ENCODE results near the gene GYG1.

Gene GYG1

DNA sequence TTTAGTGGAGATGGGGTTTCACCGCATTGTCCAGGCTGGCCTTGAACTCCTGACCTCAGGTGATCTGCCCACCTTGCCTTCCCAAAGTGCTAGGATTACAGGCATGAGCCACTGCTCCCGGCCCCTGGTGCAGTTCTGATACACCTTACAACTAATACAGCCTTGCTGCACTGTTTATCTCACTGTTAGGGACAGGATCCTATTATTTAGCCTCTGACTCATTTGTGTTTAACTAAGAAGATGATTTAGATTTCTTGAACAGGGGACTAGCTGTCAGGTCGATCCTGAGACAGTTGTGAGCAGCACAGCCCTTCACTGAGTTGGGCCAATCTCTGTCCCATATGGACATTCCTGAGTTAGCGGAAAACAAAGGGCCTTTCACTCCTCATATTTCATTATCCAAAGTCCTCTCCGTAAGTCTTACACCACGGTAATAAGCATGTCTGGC is 19.2 kb downstream of the GYG1 start:
- TF ChIP-seq ZNF274 (IDR thresholded peaks at IDR 0.05; ENCODE audit: low read depth, low read length) (no peak), YY1 (IDR thresholded peaks at IDR 0.05; ENCODE audit: insufficient read depth, insufficient read length) (no peak), SUZ12 (IDR thresholded peaks at IDR 0.05; ENCODE audit: extremely low read depth, insufficient read depth, insufficient read length) (no peak)
- no peak overlapping the region for H3K4me3 ChIP-seq (ENCODE audit: insufficient read length, low read depth)
- no peaks in the 10 kb centered on the region for H3K9me3 ChIP-seq (ENCODE audit: insufficient read depth, low read length)
- H3K27me3 ChIP-seq (ENCODE audit: insufficient read depth, insufficient read length): no peaks in the 10 kb centered on the region
- H3K36me3 ChIP-seq (ENCODE audit: insufficient read depth, insufficient read length, low read length): peaks cover 51% of the 10 kb centered on the region
- H3K4me1 ChIP-seq (ENCODE audit: insufficient read depth, insufficient read length): no peaks in the 10 kb centered on the region
- DNase-seq (ENCODE audit: low read depth, low spot score): no peak
- H3K9ac ChIP-seq (ENCODE audit: insufficient read length, low read depth): no peak overlapping the region

DNA sequence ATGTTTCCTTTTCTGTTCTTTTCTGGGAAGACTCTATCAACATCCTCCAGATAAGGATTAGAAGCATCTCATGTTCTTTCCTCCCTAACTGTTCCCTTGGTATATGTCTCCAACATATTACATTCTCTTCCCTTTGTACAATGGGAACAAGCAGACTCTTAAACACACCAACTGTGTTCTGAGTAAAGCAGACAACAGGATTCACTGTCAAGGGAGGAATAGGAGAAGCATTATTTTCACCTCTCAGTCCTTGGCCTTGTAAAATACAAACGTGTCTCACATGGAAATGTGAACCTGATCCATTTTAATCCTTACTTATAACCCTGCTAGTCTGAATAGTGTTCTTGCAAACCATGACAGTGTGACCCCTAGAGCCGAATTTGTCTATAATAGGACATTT is 19.6 kb downstream of the GYG1 start:
- Histone ChIP-seq H3K9ac (ENCODE audit: insufficient read length, low read depth) (no peak overlapping the region), H3K27me3 (ENCODE audit: insufficient read depth, insufficient read length) (no peaks in the 10 kb centered on the region), H3K36me3 (ENCODE audit: insufficient read depth, insufficient read length, low read length) (peaks cover 51% of the 10 kb centered on the region), H3K4me1 (ENCODE audit: insufficient read depth, insufficient read length) (no peaks in the 10 kb centered on the region), H3K4me3 (ENCODE audit: insufficient read length, low read depth) (no peak overlapping the region), H3K9me3 (ENCODE audit: insufficient read depth, low read length) (no peaks in the 10 kb centered on the region)
- no peak for DNase-seq (ENCODE audit: low read depth, low spot score)
- TF ChIP-seq YY1 (IDR thresholded peaks at IDR 0.05; ENCODE audit: insufficient read depth, insufficient read length) (no peak), ZNF274 (IDR thresholded peaks at IDR 0.05; ENCODE audit: low read depth, low read length) (no peak), SUZ12 (IDR thresholded peaks at IDR 0.05; ENCODE audit: extremely low read depth, insufficient read depth, insufficient read length) (no peak)

- Histone ChIP-seq H3K9me3 (ENCODE audit: insufficient read depth, low read length) (no peaks in the 10 kb centered on the region), H3K4me3 (ENCODE audit: insufficient read length, low read depth) (no peak overlapping the region), H3K36me3 (ENCODE audit: insufficient read depth, insufficient read length, low read length) (peaks cover 54% of the 10 kb centered on the region), H3K9ac (ENCODE audit: insufficient read length, low read depth) (no peak overlapping the region), H3K4me1 (ENCODE audit: insufficient read depth, insufficient read length) (no peaks in the 10 kb centered on the region), H3K27me3 (ENCODE audit: insufficient read depth, insufficient read length) (no peaks in the 10 kb centered on the region)
- TF ChIP-seq SUZ12 (IDR thresholded peaks at IDR 0.05; ENCODE audit: extremely low read depth, insufficient read depth, insufficient read length) (no peak), ZNF274 (IDR thresholded peaks at IDR 0.05; ENCODE audit: low read depth, low read length) (no peak), YY1 (IDR thresholded peaks at IDR 0.05; ENCODE audit: insufficient read depth, insufficient read length) (no peak)
- DNase-seq (ENCODE audit: low read depth, low spot score): no peak
Observed at GRCh38 chr3:149011676-149012075, 20.3 kb downstream of the GYG1 start.

DNA sequence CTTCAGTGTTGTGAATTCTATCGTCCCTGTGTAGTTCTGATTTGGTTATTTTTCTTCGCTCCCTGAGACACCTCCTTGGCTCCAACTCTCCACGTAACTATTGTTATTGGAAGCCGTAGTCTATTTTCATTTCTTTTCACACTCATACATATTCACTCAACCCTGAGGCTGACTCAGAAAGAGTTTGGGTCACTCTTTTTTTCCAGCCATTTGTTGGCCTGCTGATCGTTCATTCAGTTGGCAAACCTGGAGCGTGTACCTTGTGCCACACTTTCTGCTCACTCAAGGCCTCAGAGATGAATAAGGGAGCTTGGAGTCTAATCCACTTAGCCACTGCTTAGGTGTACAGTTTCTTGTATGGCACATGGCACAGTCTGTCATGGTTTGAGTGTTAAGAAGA is 22.4 kb downstream of the GYG1 start:
- H3K9me3 ChIP-seq (ENCODE audit: insufficient read depth, low read length): no peaks in the 10 kb centered on the region
- no peak overlapping the region for H3K9ac ChIP-seq (ENCODE audit: insufficient read length, low read depth)
- no peak overlapping the region for H3K4me3 ChIP-seq (ENCODE audit: insufficient read length, low read depth)
- DNase-seq (ENCODE audit: low read depth, low spot score): no peak
- H3K27me3 ChIP-seq (ENCODE audit: insufficient read depth, insufficient read length): no peaks in the 10 kb centered on the region
- TF ChIP-seq YY1 (IDR thresholded peaks at IDR 0.05; ENCODE audit: insufficient read depth, insufficient read length): no peak
- no peak for TF ChIP-seq SUZ12 (IDR thresholded peaks at IDR 0.05; ENCODE audit: extremely low read depth, insufficient read depth, insufficient read length)
- TF ChIP-seq ZNF274 (IDR thresholded peaks at IDR 0.05; ENCODE audit: low read depth, low read length): no peak
- peaks cover 42% of the 10 kb centered on the region for H3K36me3 ChIP-seq (ENCODE audit: insufficient read depth, insufficient read length, low read length)
- H3K4me1 ChIP-seq (ENCODE audit: insufficient read depth, insufficient read length): no peaks in the 10 kb centered on the region

DNA sequence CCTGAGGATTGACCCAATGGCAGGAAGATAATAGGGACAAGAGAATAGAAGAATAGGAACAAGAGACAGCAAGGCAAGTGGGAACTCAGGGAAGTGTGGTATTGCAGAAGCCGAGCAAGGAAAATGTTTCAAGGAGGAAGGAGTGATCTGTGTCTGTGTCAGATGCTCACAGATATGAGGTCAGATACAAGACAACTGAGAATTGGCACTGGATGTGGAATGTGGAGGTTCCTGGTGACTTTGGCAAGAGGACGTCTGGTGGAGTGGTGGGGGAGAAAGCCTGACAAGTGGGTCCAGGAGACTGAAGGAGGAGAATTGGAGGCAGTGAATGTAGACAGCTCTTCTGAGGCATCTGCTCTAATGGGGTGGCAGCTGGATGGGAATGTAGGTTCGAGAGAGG is 24.1 kb downstream of the GYG1 start:
- Histone ChIP-seq H3K4me1 (ENCODE audit: insufficient read depth, insufficient read length) (no peaks in the 10 kb centered on the region), H3K4me3 (ENCODE audit: insufficient read length, low read depth) (no peak overlapping the region), H3K36me3 (ENCODE audit: insufficient read depth, insufficient read length, low read length) (peaks cover 30% of the 10 kb centered on the region), H3K9me3 (ENCODE audit: insufficient read depth, low read length) (no peaks in the 10 kb centered on the region), H3K9ac (ENCODE audit: insufficient read length, low read depth) (no peak overlapping the region), H3K27me3 (ENCODE audit: insufficient read depth, insufficient read length) (no peaks in the 10 kb centered on the region)
- DNase-seq (ENCODE audit: low read depth, low spot score): no peak
- no peak for TF ChIP-seq YY1 (IDR thresholded peaks at IDR 0.05; ENCODE audit: insufficient read depth, insufficient read length)
- no peak for TF ChIP-seq ZNF274 (IDR thresholded peaks at IDR 0.05; ENCODE audit: low read depth, low read length)
- no peak for TF ChIP-seq SUZ12 (IDR thresholded peaks at IDR 0.05; ENCODE audit: extremely low read depth, insufficient read depth, insufficient read length)

DNA sequence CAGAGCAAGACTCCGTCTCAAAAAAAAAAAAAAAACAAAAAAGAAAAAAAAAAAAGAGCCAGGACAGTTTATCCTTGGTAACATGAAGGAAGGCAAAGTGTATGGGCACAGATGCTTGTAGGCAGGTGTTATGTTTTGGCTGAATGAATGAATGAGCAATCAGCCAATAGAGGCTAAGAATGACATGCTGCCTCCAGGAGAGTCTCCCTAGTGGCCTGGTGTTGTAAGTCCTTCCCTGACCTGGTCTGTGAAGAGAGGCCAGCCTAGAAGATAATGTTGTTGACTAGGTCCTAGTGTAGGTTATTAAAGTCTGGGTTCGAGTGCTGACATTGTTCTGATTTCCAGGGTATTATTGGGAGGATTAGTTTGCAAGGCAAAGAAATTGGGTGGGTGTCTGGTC is 24.9 kb downstream of the GYG1 start:
- TF ChIP-seq ZNF274 (IDR thresholded peaks at IDR 0.05; ENCODE audit: low read depth, low read length) (no peak), SUZ12 (IDR thresholded peaks at IDR 0.05; ENCODE audit: extremely low read depth, insufficient read depth, insufficient read length) (no peak), YY1 (IDR thresholded peaks at IDR 0.05; ENCODE audit: insufficient read depth, insufficient read length) (no peak)
- no peak for DNase-seq (ENCODE audit: low read depth, low spot score)
- Histone ChIP-seq H3K9ac (ENCODE audit: insufficient read length, low read depth) (no peak overlapping the region), H3K36me3 (ENCODE audit: insufficient read depth, insufficient read length, low read length) (peaks cover 22% of the 10 kb centered on the region), H3K9me3 (ENCODE audit: insufficient read depth, low read length) (no peaks in the 10 kb centered on the region), H3K4me1 (ENCODE audit: insufficient read depth, insufficient read length) (no peaks in the 10 kb centered on the region), H3K27me3 (ENCODE audit: insufficient read depth, insufficient read length) (no peaks in the 10 kb centered on the region), H3K4me3 (ENCODE audit: insufficient read length, low read depth) (no peak overlapping the region)

DNA sequence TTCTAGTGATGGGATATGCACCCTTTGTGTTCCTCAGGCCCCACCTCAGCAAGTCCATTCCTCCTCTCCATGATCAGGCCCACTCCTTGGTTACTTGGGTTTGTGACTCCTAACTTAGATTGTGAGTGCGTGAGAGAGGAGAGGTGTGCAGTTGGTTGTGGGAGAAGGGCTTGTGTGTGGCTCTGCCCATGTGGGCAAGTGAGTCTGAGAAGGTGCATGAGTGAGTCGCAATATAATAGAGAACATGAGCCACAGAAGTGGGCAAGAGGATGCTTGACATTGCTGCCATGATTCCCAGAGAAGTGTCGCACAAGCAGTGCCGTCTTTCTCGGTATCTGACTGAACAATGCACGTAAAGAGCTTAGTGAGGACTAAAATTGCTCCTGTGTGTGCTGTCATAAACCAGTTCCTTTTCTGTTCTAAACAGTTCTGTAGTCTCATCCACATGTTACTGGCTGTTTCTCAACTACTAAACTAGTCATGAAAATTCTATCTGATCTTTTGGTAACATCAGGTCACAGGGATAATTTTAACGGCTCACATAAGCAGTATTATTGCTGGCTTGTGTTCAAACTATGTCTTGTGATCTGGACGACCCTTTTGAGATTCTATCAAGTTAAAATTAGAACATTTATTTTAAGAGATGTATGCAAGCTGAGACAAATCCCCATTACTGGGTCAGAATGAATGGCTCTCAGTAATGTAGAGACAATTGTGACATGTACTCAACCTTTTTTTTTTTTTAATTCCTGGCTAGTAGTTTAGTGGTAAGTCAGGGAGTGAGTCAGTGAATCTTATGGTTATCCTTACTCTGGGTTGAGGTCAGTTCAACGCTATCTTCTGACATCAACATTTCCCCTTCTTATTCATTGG is 25.6 kb downstream of the GYG1 start:
- no peak for DNase-seq (ENCODE audit: low read depth, low spot score)
- H3K4me3 ChIP-seq (ENCODE audit: insufficient read length, low read depth): no peak overlapping the region
- peaks cover 15% of the 10 kb centered on the region for H3K36me3 ChIP-seq (ENCODE audit: insufficient read depth, insufficient read length, low read length)
- no peak overlapping the region for H3K9ac ChIP-seq (ENCODE audit: insufficient read length, low read depth)
- no peak for TF ChIP-seq ZNF274 (IDR thresholded peaks at IDR 0.05; ENCODE audit: low read depth, low read length)
- no peak for TF ChIP-seq SUZ12 (IDR thresholded peaks at IDR 0.05; ENCODE audit: extremely low read depth, insufficient read depth, insufficient read length)
- TF ChIP-seq YY1 (IDR thresholded peaks at IDR 0.05; ENCODE audit: insufficient read depth, insufficient read length): no peak
- H3K27me3 ChIP-seq (ENCODE audit: insufficient read depth, insufficient read length): no peaks in the 10 kb centered on the region
- H3K4me1 ChIP-seq (ENCODE audit: insufficient read depth, insufficient read length): no peaks in the 10 kb centered on the region
- H3K9me3 ChIP-seq (ENCODE audit: insufficient read depth, low read length): no peaks in the 10 kb centered on the region
